ENCODE measurements around the gene LPP. TPM values are rescaled to one million over a fixed set of nuclear protein-coding genes. Genes with fewer than 3 reads are reported as not detected.

Gene LPP
- total and polyA plus RNA-seq, 2 of the 4 experiments (the other 2 are of a cell fraction) = 16.0 to 130 TPM

- Histone ChIP-seq H2BK120ac (ENCODE audit: low read depth, low read length) (no peak overlapping the region), H4K8ac (ENCODE audit: low read depth in 2 of 2, low read length in 2 of 2) (no peak overlapping the region), H4K91ac (ENCODE audit: insufficient read depth, low read depth, low read length) (no peak overlapping the region), H3K56ac (ENCODE audit: extremely low read depth, insufficient read depth, low read length) (no peak overlapping the region), H3K27ac (ENCODE audit: insufficient read depth, low read length) (no peak overlapping the region), H3K4me3 (ENCODE audit: insufficient read depth, low read depth, low read length) (no peak overlapping the region), H3K9me1 (ENCODE audit: insufficient read depth, low read length) (peaks cover 32% of the 10 kb centered on the region), H3K4me1 (ENCODE audit: control insufficient read depth, insufficient read depth, low read length) (peaks cover 14% of the 10 kb centered on the region; the same call in 1 of the 2 replicates), H2AFZ (replicated peaks; ENCODE audit: low read length, poor library complexity) (no peak overlapping the region), H3K27me3 (ENCODE audit: control insufficient read depth, insufficient read depth, low read length) (no peaks in the 10 kb centered on the region), H2AK5ac (ENCODE audit: low read depth, low read length) (no peak overlapping the region), H3K4ac (ENCODE audit: low read depth, low read length) (no peak overlapping the region), H3K4me2 (ENCODE audit: low read depth, low read length) (no peak overlapping the region), H2BK15ac (ENCODE audit: low read depth, low read length) (no peak overlapping the region), H3K18ac (ENCODE audit: low read depth, low read length) (no peak overlapping the region), H2AK9ac (replicated peaks; ENCODE audit: low read depth, low read length, poor library complexity) (no peak overlapping the region), H4K5ac (ENCODE audit: low read depth, low read length) (no peak overlapping the region), H3K79me1 (ENCODE audit: low read depth in 1 of 2, low read length in 2 of 2) (peaks cover 55 to 66% of the 10 kb centered on the region in 2 experiments), H2BK20ac (ENCODE audit: low read depth, low read length) (no peak overlapping the region), H2BK5ac (ENCODE audit: low read depth, low read length, poor library complexity, severe bottlenecking) (no peak overlapping the region), H3K14ac (replicated peaks; ENCODE audit: low read depth, low read length) (no peak overlapping the region), H3K9ac (ENCODE audit: low read depth, low read length) (no peak overlapping the region), H3K9me3 (ENCODE audit: control insufficient read depth, insufficient read depth, low read length) (no peaks in the 10 kb centered on the region), H4K20me1 (ENCODE audit: insufficient read depth, low read length) (peaks cover 36% of the 10 kb centered on the region), H3K23ac (ENCODE audit: low read depth, low read length) (no peak overlapping the region), H3K36me3 (ENCODE audit: control insufficient read depth, insufficient read depth, low read length) (peaks cover 11% of the 10 kb centered on the region)
- no TSS peak for BruUV-seq (replicated peaks)
- in situ Hi-C loops (cut with MboI; ENCODE audit: low sequenced_read_pairs) (no loop called here), dilution Hi-C loops (cut with HindIII; ENCODE audit: low sequenced_read_pairs, unreplicated experiment) (no loop called here), intact Hi-C loops (cut with micrococcal nuclease) (no loop called here)
- CTCF ChIA-PET = no interaction called here
- POLR2A ChIA-PET (ENCODE audit: unreplicated experiment) = no interaction called here
- ATAC-seq (ENCODE audit: low read depth) (no peak), DNase-seq (no peak)
- TF ChIP-seq CEBPB (IDR thresholded peaks at IDR 0.05; ENCODE audit: low read depth, low read length) (no peak), RCOR1 (IDR thresholded peaks at IDR 0.05; ENCODE audit: insufficient replicate concordance, low read length) (no peak), MAFK (IDR thresholded peaks at IDR 0.05; ENCODE audit: low read depth, low read length) (no peak), RAD21 (IDR thresholded peaks at IDR 0.05; ENCODE audit: low read length) (no peak), FOS (IDR thresholded peaks at IDR 0.05; ENCODE audit: low read depth, low read length) (no peak), POLR2A (IDR thresholded peaks at IDR 0.05; ENCODE audit: low read depth, low read length) (no peak), ELK1 (IDR thresholded peaks at IDR 0.05; ENCODE audit: borderline replicate concordance, low read depth, low read length) (no peak), CTCF (conservative IDR thresholded peaks at IDR 0.05; ENCODE audit: low read depth, low read length) (no peak), CHD1 (IDR thresholded peaks at IDR 0.05; ENCODE audit: low read depth, low read length) (no peak), SMC3 (IDR thresholded peaks at IDR 0.05; ENCODE audit: low read depth, low read length) (no peak), MXI1 (IDR thresholded peaks at IDR 0.05; ENCODE audit: borderline replicate concordance, low read depth, low read length) (no peak), BHLHE40 (IDR thresholded peaks at IDR 0.05; ENCODE audit: low read depth, low read length) (no peak), RFX5 (IDR thresholded peaks at IDR 0.05; ENCODE audit: low read depth, low read length) (no peak), NFE2L2 (IDR thresholded peaks at IDR 0.05; ENCODE audit: low read depth, low read length) (no peak), MAZ (IDR thresholded peaks at IDR 0.05; ENCODE audit: borderline replicate concordance, low read depth, low read length) (no peak), USF2 (IDR thresholded peaks at IDR 0.05; ENCODE audit: low read depth, low read length) (no peak)
- WGBS, 2 experiments (ENCODE audit: extremely low coverage in 2 of 2, insufficient read length in 1 of 2) = no CpG with 5 or more reads among the region's 5 CpGs
Observed at GRCh38 chr3:188253123-188253793, 99.3 kb downstream of the LPP start.
